Tibial nerve (tissue), 4 donors: ENCODE measurements around the gene SHFL. TPM values are rescaled to one million over a fixed set of nuclear protein-coding genes. Genes with fewer than 3 reads are reported as not detected.

Source experiments
- DNase-seq, 2 donors: peaks; one replicate each; pipeline ENCODE4 v3.0.0-alpha.2; 2019; ENCODE audit warnings: low spot score in 2 of 2
- H3K27ac ChIP-seq, 4 donors: fragments of 200-600 bp; sonication (generic) in 3 of 4; one replicate each; pipeline ENCODE4 v1.5.1; 2017 to 2019; ENCODE audit warnings: mild to moderate bottlenecking in 1 of 4
- H3K27me3 ChIP-seq, 2 donors: fragments of 200-600 bp; sonication (generic) in 1 of 2; one replicate each; pipeline versions ENCODE4 v1.5.1 to v1.6.0; 2017 to 2019
- H3K36me3 ChIP-seq, 3 donors: fragments of 200-600 bp; sonication (generic); one replicate each; pipeline ENCODE4 v1.5.1; 2018 to 2019
- H3K4me1 ChIP-seq, 4 donors: fragments of 200-600 bp; sonication (generic) in 3 of 4; one replicate each; pipeline ENCODE4 v1.5.1; 2017 to 2019
- H3K4me3 ChIP-seq, 4 donors: fragments of 200-600 bp; sonication (generic) in 3 of 4; one replicate each; pipeline ENCODE4 v1.5.1; 2017 to 2019; ENCODE audit warnings: mild to moderate bottlenecking in 1 of 4, moderate library complexity in 1 of 4
- H3K9me3 ChIP-seq, 4 donors: fragments of 200-600 bp; sonication (generic) in 3 of 4; one replicate each; pipeline ENCODE4 v1.5.1; 2017 to 2019
- CTCF ChIP-seq, 5 experiments: fragments of 200-600 bp in 3 of 5; fragments of 450-650 bp in 2 of 5; sonication (generic) in 3 of 5; IDR thresholded peaks; one replicate each; pipeline ENCODE4 v1.5.1; 2016 to 2019; ENCODE audit warnings: antibody characterized with exemption in 5 of 5, mild to moderate bottlenecking in 3 of 5, moderate library complexity in 2 of 5
- EP300 ChIP-seq, 2 donors: sonication (generic); formaldehyde crosslinking; IDR thresholded peaks; one replicate each; pipeline ENCODE4 v1.6.1; 2017; ENCODE audit warnings: antibody characterized with exemption in 2 of 2, mild to moderate bottlenecking in 1 of 2
- POLR2A ChIP-seq, 2 donors: fragments of 450-650 bp; IDR thresholded peaks; one replicate each; pipeline ENCODE4 v1.6.1; 2017; ENCODE audit warnings: antibody characterized with exemption in 2 of 2, mild to moderate bottlenecking in 2 of 2, moderate library complexity in 2 of 2
- whole genome bisulfite sequencing, 2 donors: methylation state at CpG; one replicate each; pipeline ENCODE4 v1.1.5; 2018; 5-methylcytosine and 5-hydroxymethylcytosine counted together
- total RNA-seq, 4 donors: library from RNA; depleted of rRNA; stranded (reverse); fragments of >200 nt; gene quantifications; one replicate each; pipeline ENCODE4 v1.1.0, GENCODE V29; 2016

The SHFL gene
- total RNA-seq, 4 donors from 2014 or later = 25.1 to 58.6 (median 43.4) TPM

GRCh38 chr19:10107817-10108367, 21.8 kb downstream of the SHFL start:
- 92% methylated on average over 14 of the region's 14 CpGs for WGBS, 2 donors
- DNase-seq = no peak
- TF ChIP-seq POLR2A (IDR thresholded peaks at IDR 0.05) (no peak), CTCF (IDR thresholded peaks at IDR 0.05) (no peak), EP300 (IDR thresholded peaks at IDR 0.05) (no peak)
- Histone ChIP-seq H3K9me3 (no peaks in the 10 kb centered on the region), H3K4me1 (peaks cover 0 to 33% (median 15%) of the 10 kb centered on the region in 4 donors), H3K36me3 (peaks cover 11 to 52% (median 28%) of the 10 kb centered on the region in 3 donors), H3K4me3 (no peak overlapping the region), H3K27ac (no peak overlapping the region), H3K27me3 (no peaks in the 10 kb centered on the region)

- no peak for DNase-seq
- H3K9me3 ChIP-seq = no peaks in the 10 kb centered on the region
- peaks cover 0 to 41% (median 18%) of the 10 kb centered on the region in 4 donors for H3K4me1 ChIP-seq
- TF ChIP-seq CTCF (IDR thresholded peaks at IDR 0.05) (no peak), POLR2A (IDR thresholded peaks at IDR 0.05) (no peak), EP300 (IDR thresholded peaks at IDR 0.05) (no peak)
- no peaks in the 10 kb centered on the region for H3K27me3 ChIP-seq
- WGBS, 2 donors = 89 to 94% methylated on average over 13 to 14 of the region's 14 CpGs
- H3K36me3 ChIP-seq = peaks cover 11 to 68% (median 30%) of the 10 kb centered on the region in 3 donors
- H3K4me3 ChIP-seq = no peak overlapping the region
- no peak overlapping the region for H3K27ac ChIP-seq
Measured at GRCh38 chr19:10109528-10109927, 23.4 kb downstream of the SHFL start.

- Histone ChIP-seq H3K36me3 (peaks cover 11 to 76% (median 38%) of the 10 kb centered on the region in 3 donors), H3K4me1 (peaks cover 0 to 41% (median 16%) of the 10 kb centered on the region in 4 donors), H3K9me3 (no peaks in the 10 kb centered on the region), H3K4me3 (no peak overlapping the region), H3K27me3 (no peaks in the 10 kb centered on the region), H3K27ac (peak overlapping the region in 1 of 4 donors; percentile 8)
- DNase-seq = no peak
- no peak for TF ChIP-seq EP300 (IDR thresholded peaks at IDR 0.05)
- TF ChIP-seq POLR2A (IDR thresholded peaks at IDR 0.05) = no peak
- no peak for TF ChIP-seq CTCF (IDR thresholded peaks at IDR 0.05)
- 88 to 92% methylated on average over 40 to 43 of the region's 44 CpGs for WGBS, 2 donors
Measured at GRCh38 chr19:10110076-10110971, 24.2 kb downstream of the SHFL start.

- peaks cover 0 to 36% (median 16%) of the 10 kb centered on the region in 4 donors for H3K4me1 ChIP-seq
- TF ChIP-seq POLR2A (IDR thresholded peaks at IDR 0.05) (no peak), CTCF (IDR thresholded peaks at IDR 0.05) (no peak), EP300 (IDR thresholded peaks at IDR 0.05) (no peak)
- peak overlapping the region in 1 of 4 donors; percentile 8 for H3K27ac ChIP-seq
- H3K9me3 ChIP-seq = no peaks in the 10 kb centered on the region
- H3K4me3 ChIP-seq = no peak overlapping the region
- WGBS, 2 donors = 88 to 91% methylated on average over 19 of the region's 19 CpGs
- H3K36me3 ChIP-seq = peaks cover 11 to 82% (median 44%) of the 10 kb centered on the region in 3 donors
- no peak for DNase-seq
- no peaks in the 10 kb centered on the region for H3K27me3 ChIP-seq
Measured at GRCh38 chr19:10110972-10111317, 24.8 kb downstream of the SHFL start.

- Histone ChIP-seq H3K4me1 (peaks cover 0 to 38% (median 16%) of the 10 kb centered on the region in 4 donors), H3K27ac (peak within 1 kb of the TSS in 2 of 4 donors; percentile 24 to 26), H3K27me3 (no peaks in the 10 kb centered on the region), H3K4me3 (peak within 1 kb of the TSS in 2 of 4 donors; percentile 3 to 25), H3K36me3 (peaks cover 11 to 87% (median 46%) of the 10 kb centered on the region in 3 donors), H3K9me3 (no peaks in the 10 kb centered on the region)
- WGBS, 2 donors = 52 to 54% methylated on average over 8 of the region's 8 CpGs
- no peak for DNase-seq
- TF ChIP-seq CTCF (IDR thresholded peaks at IDR 0.05) = no peak
- TF ChIP-seq POLR2A (IDR thresholded peaks at IDR 0.05) = no peak
- TF ChIP-seq EP300 (IDR thresholded peaks at IDR 0.05) = no peak
Measured at GRCh38 chr19:10111405-10111811, 25.3 kb downstream of the SHFL start, which contains the start of gene P2RY11. Gene P2RY11, plus strand, starts transcription at chr19:10111693. Its CDS starts 29 bp downstream, at chr19:10111722.
